NCI-H526 treated with DMSO at 0.1 percent for 48 hours (cell line): ENCODE results near the gene DCDC2C.

Source experiments
- DNase-seq: peaks from one replicate; lab custom pipeline; 2025; lab: John Stamatoyannopoulos, UW

DCDC2C gene

DNA sequence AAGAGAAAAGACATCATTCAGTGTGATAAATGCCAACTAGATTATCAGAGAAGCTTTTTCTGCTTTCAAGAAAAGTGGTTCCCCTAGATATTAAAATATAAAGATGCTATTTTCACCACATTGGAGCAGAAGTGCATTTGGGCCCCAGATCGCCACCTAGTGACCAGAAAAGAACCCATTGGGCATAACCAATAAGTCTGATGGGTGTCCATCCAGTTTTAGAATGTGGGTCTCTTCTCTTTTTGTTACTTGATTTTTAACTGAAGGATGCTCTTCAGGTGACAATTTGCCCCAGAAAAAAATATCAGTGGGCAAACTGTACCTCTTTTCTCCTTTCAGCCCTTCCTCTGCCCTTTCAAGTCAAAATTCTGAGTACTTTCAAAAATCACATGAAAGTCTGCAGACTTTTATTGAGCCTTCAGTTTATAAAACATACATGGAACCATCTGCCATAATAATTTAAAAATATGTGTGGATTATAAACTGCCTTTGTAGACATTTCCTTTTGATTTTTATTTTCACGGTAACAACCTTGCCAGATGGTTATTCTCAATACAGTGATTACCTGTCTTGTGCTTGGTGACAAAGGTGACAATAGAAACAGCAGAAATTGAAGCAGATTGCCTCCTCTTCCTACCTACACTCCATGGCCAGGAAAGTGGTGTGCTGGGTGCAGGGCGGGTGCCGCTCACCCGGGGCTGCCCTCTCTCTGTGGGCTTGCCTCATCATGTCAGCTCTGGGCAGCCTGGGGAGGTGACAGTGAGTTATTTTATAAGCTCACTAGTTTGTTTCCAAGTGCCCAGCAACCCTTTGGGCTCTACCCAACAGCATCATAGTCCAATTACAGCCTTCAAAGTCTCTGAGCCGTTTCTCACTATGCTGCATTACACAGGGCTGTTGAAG is 124.5 kb downstream of the DCDC2C start:
- no peak for DNase-seq

GRCh38 chr2:3830796-3831195 is 127.4 kb downstream of the DCDC2C start:
- DNase-seq = no peak

GRCh38 chr2:3837086-3837485 is 133.7 kb downstream of the DCDC2C start:
- no peak for DNase-seq

DNA sequence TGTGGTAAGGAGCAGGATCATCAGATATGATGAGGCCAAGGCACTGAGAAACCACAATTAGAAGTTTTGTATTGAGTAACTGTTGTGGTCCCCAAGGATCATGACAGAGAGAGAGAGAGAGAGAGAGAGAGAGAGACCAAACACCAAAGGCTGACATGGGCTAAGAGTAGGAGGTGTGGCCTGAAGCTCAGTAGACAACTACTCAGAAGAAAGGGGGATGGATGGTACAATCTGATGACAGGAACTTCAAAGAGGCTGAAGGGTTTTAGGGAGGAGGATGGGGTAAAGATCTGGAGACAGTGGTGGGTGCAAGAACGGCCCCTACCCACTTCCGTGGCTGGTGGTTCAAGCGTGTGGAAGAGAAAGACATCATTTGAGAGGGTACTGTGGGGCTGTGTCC is 135.0 kb downstream of the DCDC2C start:
- no peak for DNase-seq

DNA sequence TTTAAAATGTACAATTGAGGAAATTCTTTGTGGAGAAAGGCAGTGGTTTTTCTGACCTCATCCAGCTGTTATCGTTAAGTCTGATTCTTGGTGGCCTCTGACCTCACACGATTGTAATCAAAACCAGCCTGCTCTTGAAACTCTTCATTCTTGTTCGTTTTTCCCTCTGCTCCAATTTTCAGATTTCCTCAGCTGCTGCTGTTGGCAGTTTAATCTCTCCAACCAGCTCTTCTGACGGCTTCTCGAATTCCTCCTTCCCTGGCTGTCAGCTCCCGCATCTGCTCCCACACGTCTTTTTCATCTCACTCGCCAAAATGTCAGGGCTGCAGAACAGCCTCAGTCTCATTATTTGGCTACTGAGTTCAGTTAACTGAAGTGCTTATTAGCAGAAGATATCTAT is 136.1 kb downstream of the DCDC2C start:
- DNase-seq = no peak

GRCh38 chr2:3840611-3841155 is 137.3 kb downstream of the DCDC2C start:
- DNase-seq = no peak

DNA sequence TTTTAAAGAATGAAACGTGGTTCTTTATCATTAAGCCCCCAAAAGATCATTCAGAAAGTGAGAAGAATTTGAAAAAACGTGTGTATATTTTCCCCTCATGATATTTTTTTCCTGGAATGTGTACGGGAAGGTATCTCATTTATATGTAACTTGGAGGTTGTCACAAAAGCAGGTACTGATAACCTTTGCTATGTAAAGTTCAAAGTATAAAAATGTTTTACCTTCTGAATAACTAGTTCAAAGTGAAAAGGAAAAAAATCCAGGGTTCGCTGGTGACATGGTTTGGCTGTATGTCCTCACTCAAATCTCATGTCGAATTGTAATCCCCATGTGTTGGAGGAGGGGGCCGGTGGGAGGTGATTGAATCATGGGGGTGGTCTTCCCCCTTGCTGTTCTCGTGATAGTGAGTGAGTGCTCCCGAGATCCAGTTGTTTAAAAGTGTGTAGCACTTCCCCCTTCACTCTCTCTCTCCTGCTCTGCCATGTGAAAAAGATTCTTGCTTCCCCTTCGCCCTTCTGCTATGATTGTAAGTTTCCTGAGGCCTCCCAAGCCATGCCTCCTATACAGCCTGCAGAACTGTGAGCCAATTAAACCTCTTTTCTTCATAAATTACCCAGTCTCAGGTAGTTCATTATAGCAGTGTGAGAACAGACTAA is 144.2 kb downstream of the DCDC2C start:
- DNase-seq = no peak

- DNase-seq = no peak
Observed at GRCh38 chr2:3848776-3849175, 145.4 kb downstream of the DCDC2C start.

GRCh38 chr2:3849213-3849612 is 145.8 kb downstream of the DCDC2C start:
- no peak for DNase-seq

DNA sequence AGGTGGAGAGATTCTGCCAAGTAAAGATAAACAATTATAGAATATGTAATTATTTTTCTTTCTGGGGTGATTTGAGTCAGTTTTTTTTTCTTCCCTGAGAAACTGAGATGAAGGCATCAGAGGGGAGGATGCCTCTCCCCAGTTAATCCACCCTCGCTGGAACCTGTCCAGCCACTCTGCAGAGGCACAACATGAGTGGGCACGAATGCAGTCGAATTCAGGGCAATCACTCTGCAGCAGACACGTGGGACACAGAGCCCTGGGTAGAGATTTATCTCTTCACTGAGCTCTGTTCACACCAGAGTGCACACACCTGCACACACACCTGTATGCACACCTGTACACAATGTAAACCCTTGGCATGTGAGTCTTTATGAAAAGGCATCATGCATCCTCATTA is 154.2 kb downstream of the DCDC2C start:
- no peak for DNase-seq

GRCh38 chr2:3864943-3865865 is 161.8 kb downstream of the DCDC2C start:
- peak; percentile 8 for DNase-seq

DNA sequence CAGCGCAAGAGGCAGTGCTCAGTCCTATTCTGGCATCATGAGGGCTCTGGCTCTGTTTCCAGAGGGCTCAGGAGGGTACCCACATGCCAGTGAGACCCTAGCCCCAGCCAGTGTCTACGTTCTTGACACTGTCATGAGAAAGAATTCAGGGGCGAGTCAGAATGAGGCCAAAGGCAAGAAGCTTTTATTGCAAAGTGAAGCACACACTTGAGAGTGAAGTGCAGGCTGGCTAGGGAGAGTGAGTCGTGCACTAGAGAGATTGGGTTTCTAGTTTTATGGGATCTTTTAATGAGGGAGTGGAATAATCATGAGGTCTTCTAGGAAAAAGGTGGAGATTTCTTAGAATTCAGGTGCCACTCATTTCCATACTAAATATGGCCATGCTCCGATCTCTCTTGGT is 164.1 kb downstream of the DCDC2C start:
- peak; percentile 5 for DNase-seq

- no peak for DNase-seq
Observed at GRCh38 chr2:3868012-3868805, 164.8 kb downstream of the DCDC2C start.

- no peak for DNase-seq
Observed at GRCh38 chr2:3870222-3870621, 166.8 kb downstream of the DCDC2C start.

- DNase-seq = no peak
Observed at GRCh38 chr2:3871002-3871401, 167.6 kb downstream of the DCDC2C start.

DNA sequence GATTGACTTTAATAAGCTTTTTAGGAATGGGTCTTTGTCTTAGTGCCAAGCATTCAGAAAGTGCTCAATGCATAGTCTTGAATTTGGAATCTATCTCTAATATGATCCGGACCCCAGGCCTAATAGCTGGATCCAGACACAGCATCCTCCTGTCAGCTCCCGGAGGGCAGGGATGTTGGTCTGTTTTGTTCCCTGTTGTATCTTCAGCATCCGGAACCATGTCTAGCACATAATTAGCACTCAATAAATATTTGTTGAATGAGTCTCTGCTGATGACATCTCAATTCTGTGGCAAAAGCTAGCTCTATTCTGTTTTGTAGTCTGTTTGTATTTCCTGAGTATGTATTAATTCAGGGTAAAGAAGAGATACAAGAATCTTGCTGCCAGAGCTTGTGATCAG is 169.1 kb downstream of the DCDC2C start:
- no peak for DNase-seq

GRCh38 chr2:3873899-3874298 is 170.5 kb downstream of the DCDC2C start:
- DNase-seq = no peak

DNA sequence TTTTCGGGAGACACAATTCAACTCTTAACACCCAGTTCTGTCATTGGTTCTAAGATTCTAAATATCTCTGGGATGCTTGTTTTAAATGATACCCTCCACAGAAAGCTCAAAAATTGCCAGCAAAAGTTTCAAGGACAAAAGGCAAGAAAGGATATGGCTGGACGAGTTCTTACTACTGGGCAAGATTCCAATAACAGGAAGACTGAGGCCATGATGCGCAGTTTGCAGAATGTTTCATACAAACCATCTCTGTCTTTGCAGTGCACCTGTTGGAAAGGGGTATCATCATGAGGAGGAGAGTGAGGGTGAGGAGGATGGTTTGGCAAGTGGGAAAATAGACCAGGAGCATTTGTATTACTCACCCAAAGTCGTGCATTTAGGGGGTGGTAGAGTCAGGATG is 172.8 kb downstream of the DCDC2C start:
- DNase-seq = no peak

DNA sequence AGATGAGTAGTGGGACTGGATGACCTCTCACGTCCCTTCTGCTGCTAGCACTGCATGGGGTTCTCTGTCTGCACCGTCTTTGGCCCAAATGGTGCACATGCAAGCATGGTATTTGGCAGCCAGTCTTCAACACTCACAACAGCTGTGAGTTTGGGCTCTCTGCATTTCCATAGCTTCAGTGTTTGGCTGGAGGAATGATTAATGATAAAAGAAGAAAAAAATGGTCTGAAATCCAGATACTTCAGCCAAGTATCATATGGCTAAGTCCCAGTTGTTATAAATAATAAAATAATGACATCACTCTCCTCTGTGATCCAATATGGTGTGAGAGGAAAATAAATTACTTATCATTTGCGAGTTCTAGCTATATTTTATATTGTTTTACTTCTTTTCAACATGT is 173.3 kb downstream of the DCDC2C start:
- DNase-seq = no peak

GRCh38 chr2:3885629-3886628 is 182.6 kb downstream of the DCDC2C start:
- DNase-seq = no peak
